Measurements from ENCODE around the gene LRRC4.

LRRC4 gene

DNA sequence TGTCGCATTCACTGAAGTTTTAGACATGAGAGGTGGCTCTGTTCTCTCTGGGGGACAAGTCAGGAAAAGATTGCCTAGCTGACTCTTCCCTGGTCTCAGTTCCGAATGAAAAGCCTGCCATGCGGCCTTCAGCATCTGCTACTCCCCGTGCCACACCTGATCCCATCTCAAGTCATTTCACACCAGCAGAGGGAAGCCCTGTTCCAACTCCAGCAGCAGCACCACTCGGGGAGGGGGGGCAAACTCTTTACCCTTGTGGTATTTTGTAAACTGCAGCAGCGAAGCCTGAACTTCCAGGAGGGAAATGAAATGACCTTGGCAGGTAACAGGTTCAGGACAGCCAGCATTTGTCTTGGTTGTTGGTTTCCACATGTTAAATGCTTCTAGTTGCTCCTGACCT lies 13.8 kb downstream of the LRRC4 start:
- Mint-ChIP-seq H3K36me3 (ENCODE audit: low read depth) (peaks cover 7% of the 10 kb centered on the region), H3K4me3 (no peak overlapping the region), H3K9me3 (no peaks in the 10 kb centered on the region), H3K27ac (no peak overlapping the region), H3K27me3 (ENCODE audit: low read depth) (no peaks in the 10 kb centered on the region), H3K4me1 (ENCODE audit: low read depth) (peaks cover 7% of the 10 kb centered on the region)
- DNase-seq (ENCODE audit: low spot score): no peak

DNA sequence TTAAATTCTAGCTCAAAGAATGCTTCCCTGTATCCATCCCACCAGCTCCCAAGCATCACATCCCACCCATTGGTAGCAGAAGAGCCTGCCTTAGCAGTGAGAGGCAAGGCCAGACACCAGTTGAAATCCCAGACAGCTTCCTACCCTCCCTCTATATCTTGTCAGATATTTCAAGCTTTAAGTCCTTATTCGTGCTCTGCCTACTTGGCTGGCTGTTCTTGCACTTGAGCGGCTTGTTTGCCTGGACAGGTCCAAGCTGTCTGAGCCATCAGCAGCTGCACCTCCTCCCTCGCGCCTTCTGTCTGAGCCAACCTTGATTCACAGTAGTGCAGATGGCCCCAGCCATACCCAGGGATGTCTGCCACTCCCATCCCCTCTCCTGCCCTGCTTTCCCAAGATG lies 16.4 kb downstream of the LRRC4 start:
- H3K4me3 Mint-ChIP-seq: no peak overlapping the region
- H3K27me3 Mint-ChIP-seq (ENCODE audit: low read depth): no peaks in the 10 kb centered on the region
- no peak for DNase-seq (ENCODE audit: low spot score)
- no peaks in the 10 kb centered on the region for H3K4me1 Mint-ChIP-seq (ENCODE audit: low read depth)
- no peak overlapping the region for H3K27ac Mint-ChIP-seq
- peaks cover 4% of the 10 kb centered on the region for H3K36me3 Mint-ChIP-seq (ENCODE audit: low read depth)
- no peaks in the 10 kb centered on the region for H3K9me3 Mint-ChIP-seq

DNA sequence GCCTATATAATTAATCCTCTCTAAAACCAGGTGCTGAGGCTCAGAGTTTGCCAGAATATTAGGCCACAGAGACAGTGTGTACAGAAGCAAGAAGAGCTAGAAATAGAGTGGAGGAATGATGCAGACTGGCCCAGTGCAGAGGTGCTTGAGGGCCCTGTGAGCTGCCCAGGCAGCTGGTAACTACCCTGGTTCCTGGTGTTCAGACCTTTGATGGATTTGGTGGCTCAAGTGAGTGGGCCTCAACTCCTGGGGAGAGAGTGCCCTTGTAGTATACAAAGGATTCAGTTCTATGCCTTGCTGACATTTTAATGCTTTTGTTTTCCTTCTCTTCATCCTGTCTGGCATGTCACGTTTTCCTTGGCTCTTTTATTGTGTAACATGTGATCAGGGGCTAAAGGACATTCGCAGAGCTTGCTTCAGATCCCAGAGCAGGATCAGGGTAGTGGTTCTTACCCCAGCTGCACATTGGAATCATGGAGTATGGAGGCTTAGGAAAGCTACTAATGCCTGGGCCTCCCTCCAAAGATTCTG lies 20.0 kb downstream of the LRRC4 start:
- Mint-ChIP-seq H3K4me1 (ENCODE audit: low read depth) (no peaks in the 10 kb centered on the region), H3K27ac (no peak overlapping the region), H3K4me3 (no peak overlapping the region), H3K9me3 (no peaks in the 10 kb centered on the region), H3K36me3 (ENCODE audit: low read depth) (peaks cover 4% of the 10 kb centered on the region), H3K27me3 (ENCODE audit: low read depth) (no peaks in the 10 kb centered on the region)
- no peak for DNase-seq (ENCODE audit: low spot score)

DNA sequence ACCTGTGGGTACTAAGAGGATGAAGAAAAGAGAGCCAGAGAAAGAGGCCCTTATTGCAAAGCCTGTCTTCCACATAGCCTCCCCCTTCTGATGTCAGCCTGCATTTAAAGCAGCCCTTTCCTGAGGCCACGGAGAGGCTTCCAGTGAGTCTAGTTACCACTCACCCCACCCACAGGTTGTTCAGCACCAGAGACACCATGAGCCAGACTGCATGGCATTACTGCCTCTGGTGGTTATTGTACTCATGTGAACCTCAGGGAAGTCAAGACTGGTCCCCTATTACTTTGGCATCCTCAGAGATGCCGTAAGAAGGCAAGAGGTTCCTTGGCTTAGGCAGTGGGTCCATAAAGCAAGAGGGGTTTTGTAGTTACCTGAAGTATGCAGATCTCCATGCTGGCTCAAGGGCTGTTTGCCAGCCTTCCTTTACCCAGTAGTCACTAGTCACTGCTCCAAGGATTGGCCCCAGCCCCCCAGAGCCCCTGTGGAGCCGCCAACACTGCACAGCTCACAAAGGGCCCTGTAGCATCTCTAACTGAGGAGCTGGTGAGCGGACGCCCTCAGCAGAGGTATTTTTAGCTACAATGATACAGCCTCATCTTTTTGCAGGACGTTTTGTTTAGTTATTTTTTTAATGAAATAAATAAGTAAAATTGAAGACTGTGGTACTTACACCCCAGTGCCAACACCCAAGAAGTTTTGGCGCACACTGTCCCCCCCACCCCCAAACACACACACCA lies 20.7 kb downstream of the LRRC4 start:
- Mint-ChIP-seq H3K36me3 (ENCODE audit: low read depth) (peaks cover 4% of the 10 kb centered on the region), H3K27me3 (ENCODE audit: low read depth) (no peaks in the 10 kb centered on the region), H3K4me1 (ENCODE audit: low read depth) (no peaks in the 10 kb centered on the region), H3K27ac (no peak overlapping the region), H3K4me3 (no peak overlapping the region), H3K9me3 (no peaks in the 10 kb centered on the region)
- DNase-seq (ENCODE audit: low spot score): no peak

DNA sequence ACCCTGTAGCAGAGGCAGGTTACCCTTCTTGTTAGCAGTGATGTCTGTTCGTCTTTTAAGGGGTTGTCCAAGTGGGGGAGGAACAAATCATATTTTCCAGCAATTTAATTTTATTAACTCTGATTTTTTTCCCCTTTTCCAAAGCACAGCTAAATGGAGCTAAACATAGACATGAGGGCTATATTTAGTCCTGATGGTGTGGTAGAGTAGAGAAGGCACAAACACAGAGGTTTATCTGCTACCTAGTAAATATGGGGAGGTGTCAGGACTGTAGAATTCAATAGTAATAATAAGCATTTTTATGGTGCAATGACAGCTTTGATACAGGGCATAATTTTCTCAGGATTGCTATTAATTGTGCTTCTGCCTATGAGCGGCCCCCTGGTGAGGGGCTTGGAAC lies 22.5 kb downstream of the LRRC4 start:
- peaks cover 2% of the 10 kb centered on the region for H3K36me3 Mint-ChIP-seq (ENCODE audit: low read depth)
- DNase-seq (ENCODE audit: low spot score): no peak
- H3K9me3 Mint-ChIP-seq: no peaks in the 10 kb centered on the region
- peaks cover 3% of the 10 kb centered on the region for H3K4me1 Mint-ChIP-seq (ENCODE audit: low read depth)
- H3K27me3 Mint-ChIP-seq (ENCODE audit: low read depth): no peaks in the 10 kb centered on the region
- no peak overlapping the region for H3K27ac Mint-ChIP-seq
- H3K4me3 Mint-ChIP-seq: no peak overlapping the region

DNA sequence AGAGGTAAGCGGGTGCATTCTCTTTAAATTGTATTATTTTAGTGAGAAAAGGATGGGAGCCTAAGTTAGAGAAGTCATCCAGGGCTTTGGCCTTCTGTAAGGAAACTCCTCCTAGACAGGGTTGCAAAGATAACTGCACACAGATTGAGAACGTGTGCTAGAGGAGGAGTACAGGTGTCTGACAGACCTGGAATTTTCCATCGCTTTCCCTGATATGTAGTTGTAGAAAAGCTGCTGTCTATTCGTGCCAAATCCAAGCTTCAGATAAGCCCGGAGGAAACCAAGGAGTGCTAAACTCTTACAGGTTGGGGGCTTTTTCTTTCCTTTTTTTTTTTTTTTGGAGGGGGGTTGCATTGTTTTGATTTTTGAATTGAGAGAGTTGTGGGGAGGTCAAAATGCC lies 23.1 kb downstream of the LRRC4 start:
- no peaks in the 10 kb centered on the region for H3K9me3 Mint-ChIP-seq
- no peak overlapping the region for H3K27ac Mint-ChIP-seq
- H3K27me3 Mint-ChIP-seq (ENCODE audit: low read depth): no peaks in the 10 kb centered on the region
- no peak for DNase-seq (ENCODE audit: low spot score)
- H3K4me3 Mint-ChIP-seq: no peak overlapping the region
- peaks cover 3% of the 10 kb centered on the region for H3K36me3 Mint-ChIP-seq (ENCODE audit: low read depth)
- H3K4me1 Mint-ChIP-seq (ENCODE audit: low read depth): peaks cover 8% of the 10 kb centered on the region

DNA sequence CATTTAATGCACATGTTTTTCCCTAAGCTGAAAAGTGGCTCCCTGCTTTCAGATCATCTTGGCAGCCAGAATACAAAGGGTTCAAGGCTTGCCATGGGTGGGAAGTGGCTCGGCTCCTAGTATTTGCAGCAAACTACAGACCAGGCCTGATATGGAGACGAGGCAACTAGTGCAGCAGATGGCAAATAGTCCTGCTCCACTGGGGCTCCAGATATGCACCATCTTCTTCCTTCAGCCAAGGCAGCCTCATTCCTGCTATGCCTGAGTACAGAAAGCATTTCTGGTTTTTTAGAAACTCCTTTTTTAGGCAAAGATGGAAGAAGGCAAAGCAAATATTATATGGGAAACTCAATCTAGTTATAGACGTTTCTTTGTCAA lies 23.9 kb downstream of the LRRC4 start:
- H3K27ac Mint-ChIP-seq: no peak overlapping the region
- H3K4me1 Mint-ChIP-seq (ENCODE audit: low read depth): peaks cover 8% of the 10 kb centered on the region
- no peaks in the 10 kb centered on the region for H3K27me3 Mint-ChIP-seq (ENCODE audit: low read depth)
- no peaks in the 10 kb centered on the region for H3K9me3 Mint-ChIP-seq
- H3K4me3 Mint-ChIP-seq: no peak overlapping the region
- no peak for DNase-seq (ENCODE audit: low spot score)
- H3K36me3 Mint-ChIP-seq (ENCODE audit: low read depth): peaks cover 2% of the 10 kb centered on the region

DNA sequence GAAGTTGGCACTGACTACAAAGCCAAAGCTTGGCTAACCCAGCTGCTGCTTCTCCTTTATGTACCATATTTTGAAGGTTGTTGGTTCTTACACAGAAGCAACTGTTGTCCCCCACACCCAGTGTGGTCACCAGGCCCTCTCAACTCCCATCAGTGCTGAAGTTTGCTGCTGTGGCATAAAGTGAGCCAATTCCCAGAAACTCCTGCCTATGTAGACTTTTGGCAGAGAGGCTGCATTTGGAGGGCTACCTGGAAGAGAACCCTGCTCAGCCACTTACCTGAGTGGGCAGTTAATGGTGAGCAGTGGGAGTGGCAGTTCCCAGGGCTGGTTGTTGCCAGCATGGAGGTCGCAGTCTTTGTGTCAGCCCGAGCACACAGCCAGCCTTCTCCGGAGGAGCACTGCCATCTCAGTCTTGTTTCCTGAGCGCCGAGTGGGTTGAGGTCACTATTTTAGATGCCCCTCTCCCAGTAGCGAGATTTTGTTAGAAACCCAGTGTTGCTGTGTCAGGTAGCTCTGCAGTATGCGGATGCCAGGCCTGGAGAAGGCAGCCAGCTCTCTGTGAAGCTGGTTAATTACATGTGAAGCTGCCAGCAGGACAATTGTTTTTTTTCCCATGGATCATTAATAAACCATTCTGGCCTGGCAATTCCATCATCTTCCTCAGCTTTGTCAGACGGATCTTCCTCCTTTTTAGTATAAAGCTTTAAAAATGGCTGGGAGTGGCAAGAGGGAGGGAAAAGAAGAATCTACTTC lies 24.5 kb downstream of the LRRC4 start:
- Mint-ChIP-seq H3K36me3 (ENCODE audit: low read depth) (peaks cover 2% of the 10 kb centered on the region), H3K9me3 (no peaks in the 10 kb centered on the region), H3K27ac (no peak overlapping the region), H3K4me1 (ENCODE audit: low read depth) (peaks cover 8% of the 10 kb centered on the region), H3K4me3 (no peak overlapping the region), H3K27me3 (ENCODE audit: low read depth) (no peaks in the 10 kb centered on the region)
- DNase-seq (ENCODE audit: low spot score): no peak

DNA sequence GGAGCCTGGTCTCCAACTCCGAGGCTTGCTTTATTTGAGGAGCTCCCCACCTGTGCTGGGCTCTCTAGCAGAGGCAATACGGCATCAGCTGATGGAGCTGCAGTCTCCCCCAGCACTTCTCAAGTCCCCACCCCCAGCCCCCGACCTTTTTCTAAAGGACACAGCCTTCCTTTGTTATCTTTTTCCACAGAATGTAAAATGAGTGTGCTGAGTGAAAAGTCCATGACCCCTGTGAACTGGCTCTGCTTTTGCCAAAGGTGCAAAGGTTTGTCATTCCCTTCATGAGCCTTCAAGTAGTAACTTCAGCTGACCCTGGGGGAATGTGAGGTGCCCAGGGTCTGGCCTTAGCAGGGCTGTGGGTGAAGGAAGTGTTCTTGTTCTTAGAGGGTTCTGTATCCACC lies 25.5 kb downstream of the LRRC4 start:
- H3K4me3 Mint-ChIP-seq: no peak overlapping the region
- H3K9me3 Mint-ChIP-seq: no peaks in the 10 kb centered on the region
- H3K27ac Mint-ChIP-seq: no peak overlapping the region
- H3K27me3 Mint-ChIP-seq (ENCODE audit: low read depth): no peaks in the 10 kb centered on the region
- peaks cover 2% of the 10 kb centered on the region for H3K36me3 Mint-ChIP-seq (ENCODE audit: low read depth)
- peaks cover 8% of the 10 kb centered on the region for H3K4me1 Mint-ChIP-seq (ENCODE audit: low read depth)
- DNase-seq (ENCODE audit: low spot score): no peak

DNA sequence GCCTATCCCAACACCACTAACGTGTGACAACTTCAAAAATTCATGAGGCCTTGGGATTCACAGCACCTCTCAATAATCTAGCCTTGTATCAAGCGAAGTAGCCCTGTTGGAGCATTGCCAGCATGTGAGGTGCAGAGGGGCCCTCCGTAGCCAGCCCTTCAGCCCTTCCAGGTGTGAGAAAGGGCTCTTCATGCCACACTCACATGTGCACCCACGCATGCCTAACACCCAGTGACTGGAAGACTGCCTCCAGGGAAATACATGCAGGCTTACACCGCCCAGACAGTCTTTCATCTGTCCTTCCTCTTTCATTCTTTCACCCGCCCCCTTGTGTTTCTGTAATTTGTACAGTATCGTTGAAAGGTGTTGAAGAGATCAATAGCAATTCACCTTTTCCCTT lies 26.1 kb downstream of the LRRC4 start:
- H3K36me3 Mint-ChIP-seq (ENCODE audit: low read depth): peaks cover 2% of the 10 kb centered on the region
- peaks cover 8% of the 10 kb centered on the region for H3K4me1 Mint-ChIP-seq (ENCODE audit: low read depth)
- no peaks in the 10 kb centered on the region for H3K9me3 Mint-ChIP-seq
- no peak for DNase-seq (ENCODE audit: low spot score)
- no peak overlapping the region for H3K27ac Mint-ChIP-seq
- H3K27me3 Mint-ChIP-seq (ENCODE audit: low read depth): no peaks in the 10 kb centered on the region
- no peak overlapping the region for H3K4me3 Mint-ChIP-seq

DNA sequence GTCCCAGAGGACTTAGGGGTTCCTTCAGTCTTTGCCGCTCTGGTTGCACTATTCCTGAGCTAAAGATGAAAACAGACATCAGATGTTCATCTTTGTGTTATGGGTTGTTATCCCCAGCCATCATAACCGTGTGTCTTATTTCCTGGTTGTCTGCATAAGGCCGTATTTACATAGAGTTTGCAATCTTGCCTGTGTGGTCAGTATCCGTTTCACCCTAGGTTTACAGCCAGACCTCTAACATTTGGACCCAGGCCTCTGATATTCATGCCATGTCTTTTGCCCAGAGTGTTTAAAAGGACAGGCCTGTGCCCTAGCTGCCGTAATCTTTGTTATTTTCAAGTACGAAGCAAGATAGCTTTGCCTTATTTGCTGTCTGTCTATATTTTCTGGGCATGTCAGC lies 26.6 kb downstream of the LRRC4 start:
- H3K36me3 Mint-ChIP-seq (ENCODE audit: low read depth): peaks cover 2% of the 10 kb centered on the region
- H3K27me3 Mint-ChIP-seq (ENCODE audit: low read depth): no peaks in the 10 kb centered on the region
- H3K27ac Mint-ChIP-seq: no peak overlapping the region
- no peak for DNase-seq (ENCODE audit: low spot score)
- no peaks in the 10 kb centered on the region for H3K9me3 Mint-ChIP-seq
- H3K4me1 Mint-ChIP-seq (ENCODE audit: low read depth): peaks cover 8% of the 10 kb centered on the region
- no peak overlapping the region for H3K4me3 Mint-ChIP-seq

DNA sequence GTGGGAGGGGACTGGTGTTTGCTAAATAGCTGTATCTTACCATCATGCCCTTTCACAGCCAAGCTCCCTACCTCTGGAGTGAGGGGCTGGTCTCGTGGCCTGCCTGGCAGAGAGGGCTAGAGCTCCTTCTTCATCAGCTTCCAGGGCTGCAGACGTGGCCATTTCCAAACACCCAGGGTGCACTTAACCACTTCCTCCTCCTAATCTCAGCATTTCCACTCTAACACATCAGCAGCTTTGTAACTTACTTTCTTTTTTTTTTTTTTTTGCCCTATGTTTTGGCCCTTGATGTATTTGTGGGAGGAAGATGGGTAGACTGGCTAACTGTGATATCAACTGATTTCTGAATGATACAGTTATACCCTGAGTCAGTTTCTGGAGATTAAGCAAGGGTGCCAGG lies 27.4 kb downstream of the LRRC4 start:
- DNase-seq (ENCODE audit: low spot score): no peak
- H3K36me3 Mint-ChIP-seq (ENCODE audit: low read depth): peaks cover 2% of the 10 kb centered on the region
- H3K4me3 Mint-ChIP-seq: no peak overlapping the region
- H3K27me3 Mint-ChIP-seq (ENCODE audit: low read depth): no peaks in the 10 kb centered on the region
- no peaks in the 10 kb centered on the region for H3K9me3 Mint-ChIP-seq
- no peak overlapping the region for H3K27ac Mint-ChIP-seq
- H3K4me1 Mint-ChIP-seq (ENCODE audit: low read depth): peaks cover 8% of the 10 kb centered on the region

DNA sequence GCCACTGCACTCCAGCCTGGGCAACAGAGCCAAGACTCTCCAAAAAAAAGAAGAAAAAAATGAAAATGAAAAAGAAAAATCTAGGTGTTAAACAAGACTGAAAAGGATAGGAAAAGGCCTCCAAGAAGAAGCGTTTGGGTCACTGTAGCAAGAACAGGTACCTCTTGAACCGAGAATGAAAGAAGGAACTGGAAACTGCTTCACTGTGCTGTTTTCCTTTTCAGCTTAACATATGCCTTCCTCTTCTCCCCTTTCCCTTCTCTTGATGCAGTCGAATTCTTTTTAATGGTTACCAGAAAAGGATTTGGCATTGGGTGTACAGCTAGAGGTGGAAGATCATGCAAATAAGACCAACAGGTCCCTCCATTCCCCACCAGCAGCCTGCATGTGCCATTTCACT lies 28.1 kb downstream of the LRRC4 start:
- Mint-ChIP-seq H3K36me3 (ENCODE audit: low read depth) (peaks cover 2% of the 10 kb centered on the region), H3K27ac (no peak overlapping the region), H3K27me3 (ENCODE audit: low read depth) (no peaks in the 10 kb centered on the region), H3K9me3 (no peaks in the 10 kb centered on the region), H3K4me1 (ENCODE audit: low read depth) (peaks cover 8% of the 10 kb centered on the region), H3K4me3 (no peak overlapping the region)
- no peak for DNase-seq (ENCODE audit: low spot score)

DNA sequence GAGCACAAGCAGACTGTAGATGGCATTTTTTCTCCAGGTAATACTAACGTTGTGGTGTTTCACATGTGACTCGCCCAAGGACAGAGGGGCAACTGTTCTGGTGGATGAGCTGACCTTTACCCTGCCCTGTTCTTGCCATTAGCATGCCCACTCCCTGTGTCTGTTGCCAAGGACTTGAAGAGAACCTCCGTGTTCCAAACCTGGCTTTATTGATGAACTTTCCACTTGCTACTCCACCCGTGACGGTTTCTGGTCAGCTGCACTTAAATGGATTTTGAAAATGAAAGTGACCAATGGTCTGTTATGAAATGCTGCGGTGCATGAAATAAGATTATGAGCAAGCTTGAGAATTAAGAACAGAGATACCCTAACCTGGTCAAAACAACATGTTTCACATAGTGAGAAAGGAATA lies 30.4 kb downstream of the LRRC4 start:
- no peak overlapping the region for H3K4me3 Mint-ChIP-seq
- H3K27ac Mint-ChIP-seq: no peak overlapping the region
- no peaks in the 10 kb centered on the region for H3K9me3 Mint-ChIP-seq
- H3K36me3 Mint-ChIP-seq (ENCODE audit: low read depth): peaks cover 9% of the 10 kb centered on the region
- peaks cover 8% of the 10 kb centered on the region for H3K4me1 Mint-ChIP-seq (ENCODE audit: low read depth)
- no peaks in the 10 kb centered on the region for H3K27me3 Mint-ChIP-seq (ENCODE audit: low read depth)
- DNase-seq (ENCODE audit: low spot score): no peak

Measured in T-helper 2 cell treated with Interferon-gamma antibody and Interleukin-4, amounts not matched to agents 5 μg/mL and 100 μg/mL, for 36 hours (primary cell).